GM23248 (cell line): ENCODE measurements around the gene SCN2A.

Experiments
- EZH2 ChIP-seq: fragments of 200-600 bp; sonication (generic); IDR thresholded peaks from 2 replicates; pipeline ENCODE4 v1.6.1; 2018; ENCODE audit warnings: antibody characterized with exemption, mild to moderate bottlenecking; ENCODE audit not compliant: insufficient read depth, poor library complexity, severe bottlenecking
- EZH2phosphoT487 ChIP-seq: fragments of 200-600 bp; sonication (generic); IDR thresholded peaks from 2 replicates; pipeline ENCODE4 v1.6.1; 2018; ENCODE audit warnings: antibody characterized with exemption, moderate library complexity, mild to moderate bottlenecking, low read depth; ENCODE audit not compliant: insufficient read depth

DNA sequence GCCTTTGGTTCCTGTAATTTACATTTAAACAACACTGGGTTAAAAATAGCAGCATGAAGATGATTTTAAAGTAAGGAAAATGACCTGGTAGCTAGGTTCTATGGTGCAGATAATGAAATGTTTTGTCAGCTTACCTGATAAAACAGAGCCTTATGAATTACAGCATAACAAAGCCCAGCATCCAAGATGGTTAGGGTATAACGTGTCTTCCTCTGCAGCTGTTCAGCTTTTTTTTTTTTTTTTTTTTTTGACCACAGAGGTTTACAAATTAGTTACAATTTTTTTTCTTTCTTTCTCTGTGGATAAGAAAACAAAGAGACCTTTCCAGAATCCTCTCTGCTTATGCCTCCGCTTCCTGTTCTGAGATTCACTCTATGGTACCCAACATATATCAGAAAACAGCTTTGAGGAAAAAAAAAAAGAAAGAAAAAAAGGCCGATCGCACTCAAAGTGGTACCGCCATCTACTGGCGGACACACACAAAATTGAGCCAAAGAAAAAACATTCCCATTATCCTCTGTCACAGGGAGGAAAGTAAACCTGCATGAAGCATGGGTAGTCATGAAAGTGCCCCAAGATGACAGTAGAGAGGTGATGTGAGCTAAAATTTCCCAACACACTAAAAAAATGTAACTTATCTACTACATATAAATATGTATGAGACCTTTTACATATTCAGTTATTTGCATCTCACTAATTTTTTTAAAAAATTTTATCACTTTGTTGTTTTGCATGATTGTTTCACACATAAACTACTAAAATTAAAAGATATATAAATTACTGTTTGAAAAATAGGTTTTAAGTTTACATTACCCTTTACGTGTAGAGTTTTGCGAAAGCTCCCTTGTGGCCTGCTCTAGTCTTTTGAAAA is 35.3 kb upstream of the SCN2A start, which contains the start of gene SCN3A:
- TF ChIP-seq EZH2 (no peak), EZH2phosphoT487 (no peak)
